UCSD-AML1 (cell line): ENCODE measurements around the gene SFXN4.
A peak's percentile ranks its signal among the peaks of the same experiment; 100 is the strongest.
"Not testable (repeated sequence)": the region's sequence is repeated elsewhere in the genome, so short reads cannot be mapped to it uniquely, and the experiment has no call there.

ENCODE experiments used
- DNase-seq: peaks from one replicate; lab custom pipeline; 2025; ENCODE audit not compliant: unreplicated experiment; lab: John Stamatoyannopoulos, UW

Gene SFXN4

GRCh38 chr10:119113751-119114732 is 51.5 kb downstream of the SFXN4 start:
- DNase-seq: peak; percentile 56

GRCh38 chr10:119112056-119112455 is 53.5 kb downstream of the SFXN4 start:
- no peak for DNase-seq

GRCh38 chr10:119107771-119108170 is 57.7 kb downstream of the SFXN4 start:
- not testable (repeated sequence) for DNase-seq

GRCh38 chr10:119107106-119107505 is 58.4 kb downstream of the SFXN4 start:
- not testable (repeated sequence) for DNase-seq

- DNase-seq: not testable (repeated sequence)
Measured at GRCh38 chr10:119105899-119106298, 59.6 kb downstream of the SFXN4 start.

GRCh38 chr10:119105155-119105554 is 60.4 kb downstream of the SFXN4 start:
- no peak for DNase-seq

GRCh38 chr10:119104654-119105015 is 60.9 kb downstream of the SFXN4 start:
- DNase-seq: no peak

GRCh38 chr10:119103903-119104653 is 61.4 kb downstream of the SFXN4 start, which contains the start of gene DENND10:
DENND10 (plus strand) TSS chr10:119104113; CDS start chr10:119104143, 30 bp downstream.
- peak; percentile 81 for DNase-seq

- DNase-seq: no peak
Measured at GRCh38 chr10:119103241-119103902, 62.1 kb downstream of the SFXN4 start.

- DNase-seq: no peak
Measured at GRCh38 chr10:119101366-119102098, 64.0 kb downstream of the SFXN4 start.

- no peak for DNase-seq
Measured at GRCh38 chr10:119100434-119101238, 64.9 kb downstream of the SFXN4 start.

GRCh38 chr10:119098576-119098975 is 66.9 kb downstream of the SFXN4 start:
- DNase-seq: no peak

GRCh38 chr10:119096641-119097415 is 68.7 kb downstream of the SFXN4 start:
- not testable (repeated sequence) for DNase-seq

GRCh38 chr10:119095640-119096039 is 69.9 kb downstream of the SFXN4 start:
- no peak for DNase-seq

- no peak for DNase-seq
Measured at GRCh38 chr10:119090968-119091367, 74.5 kb downstream of the SFXN4 start.
